NCI-H510A treated with DMSO at 0.1 percent for 48 hours (cell line): ENCODE data around the gene GEN1.

Source experiments
- DNase-seq: peaks from one replicate; lab custom pipeline; 2025; lab: John Stamatoyannopoulos, UW

Gene GEN1

DNA sequence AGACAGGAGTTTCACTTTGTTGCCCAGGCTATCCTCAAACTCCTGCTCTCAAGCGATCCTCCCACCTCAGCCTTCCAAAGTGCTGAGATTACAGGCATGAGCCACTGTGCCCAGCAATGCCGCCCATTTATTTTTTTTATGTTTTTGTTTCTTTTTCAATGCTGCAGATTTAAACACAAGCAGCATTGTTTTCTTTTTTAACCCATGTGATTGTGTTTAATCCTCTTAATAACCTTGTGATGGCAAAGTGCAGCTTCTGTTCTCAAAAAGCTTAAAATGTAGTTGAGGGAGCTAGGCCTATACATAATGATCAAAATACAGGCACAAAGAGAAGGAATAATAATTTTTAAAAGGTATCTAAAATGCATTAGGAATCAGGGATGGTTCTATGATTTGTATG is 73.8 kb downstream of the GEN1 start:
- DNase-seq: no peak

DNA sequence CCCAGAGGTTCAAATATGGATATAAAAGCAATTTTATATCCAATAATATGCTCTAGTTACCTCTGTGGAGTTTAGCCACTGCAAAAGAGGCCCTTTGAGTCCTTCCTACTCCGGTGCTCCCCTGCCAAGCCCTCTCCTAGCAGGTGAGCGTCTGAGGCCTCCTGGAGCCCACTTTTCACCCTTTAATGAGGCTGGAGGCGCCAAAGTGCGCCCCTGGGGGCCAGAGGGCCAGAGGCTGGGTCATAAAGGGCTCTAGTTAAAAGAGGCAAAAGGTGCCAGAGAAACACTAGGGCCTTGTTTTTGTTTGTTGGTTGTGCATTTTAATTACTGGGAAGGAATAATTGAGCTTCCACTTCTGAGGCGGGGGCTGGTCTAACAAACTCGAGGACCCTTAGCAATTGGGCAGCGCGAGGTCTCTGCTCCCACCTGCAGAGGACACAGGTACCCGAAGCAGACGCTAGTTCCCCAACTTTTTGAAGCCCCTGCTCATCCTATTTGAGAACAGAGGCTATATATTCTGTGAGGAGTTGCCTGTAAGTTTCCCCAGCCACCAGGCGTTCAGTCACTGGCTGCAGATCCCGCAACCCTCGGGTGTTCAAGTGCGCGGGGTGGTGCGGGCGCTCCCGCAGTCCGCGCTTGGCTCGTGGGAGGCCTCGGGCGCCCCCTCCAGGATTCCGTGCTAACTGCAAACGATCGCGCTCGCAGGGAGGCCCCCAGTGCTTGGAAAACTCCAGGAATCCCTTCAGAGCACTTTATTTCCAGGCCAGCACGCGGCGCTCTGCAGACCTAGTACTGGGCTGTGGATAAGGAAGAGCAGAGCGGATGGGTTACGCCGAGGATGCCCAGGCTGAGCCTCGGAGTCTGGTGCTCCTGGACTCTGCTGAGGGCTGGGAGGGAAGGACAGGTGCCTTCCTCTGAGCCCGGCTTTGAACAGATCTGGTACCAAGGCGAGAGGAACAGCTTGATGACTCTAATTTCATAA is 76.4 kb downstream of the GEN1 start:
- no peak for DNase-seq

DNA sequence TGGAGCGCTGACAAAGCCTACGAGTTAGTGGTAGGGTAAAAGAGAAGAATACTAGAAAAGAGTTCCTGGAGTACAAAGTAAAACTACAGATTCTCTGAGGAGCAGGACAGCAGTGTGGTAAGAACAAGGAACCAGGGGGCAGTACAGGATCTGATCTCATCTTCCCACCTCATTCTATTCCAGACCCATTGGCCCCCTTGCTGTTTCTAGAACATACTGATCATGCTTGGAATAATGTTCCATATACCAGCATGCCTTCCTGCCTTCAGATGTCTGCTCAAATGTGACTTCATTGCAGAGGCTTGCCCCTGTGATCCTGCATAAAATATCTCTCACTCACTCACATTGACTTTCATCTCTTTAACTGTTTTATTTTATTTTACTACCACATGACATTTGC is 81.6 kb downstream of the GEN1 start:
- DNase-seq: no peak
